Kidney epithelial cell (primary cell): ENCODE data around the gene DOC2B. TPM values are rescaled to one million over a fixed set of nuclear protein-coding genes. Genes with fewer than 3 reads are reported as not detected.
A peak's percentile ranks its signal among the peaks of the same experiment; 100 is the strongest.
"Not testable (repeated sequence)": the region's sequence is repeated elsewhere in the genome, so short reads cannot be mapped to it uniquely, and the experiment has no call there.

Experiments
- DNase-seq: peaks from one replicate; pipeline ENCODE4 v3.0.0-alpha.2; 2010; ENCODE audit warnings: low read depth
- H3K27me3 ChIP-seq: 2 replicates; pipeline ENCODE4 v1.6.0; 2011; ENCODE audit warnings: low read length; ENCODE audit not compliant: control insufficient read depth, insufficient read depth
- H3K36me3 ChIP-seq: 2 replicates; pipeline ENCODE4 v1.5.1; 2011; ENCODE audit warnings: low read length; ENCODE audit not compliant: control insufficient read depth, insufficient read depth
- H3K4me3 ChIP-seq: 2 replicates; pipeline ENCODE4 v1.5.1; 2011; ENCODE audit warnings: low read depth, mild to moderate bottlenecking, control low read depth, low read length
- total RNA-seq: library from RNA; depleted of rRNA; stranded (reverse); fragments of >200 nt; gene quantifications from 2 replicates; pipeline ENCODE4 v1.2.3, GENCODE V29; 2015
- TF ChIP-seq, protein P1 (sequence below): IDR thresholded peaks from 2 replicates; pipeline ENCODE4 v1.5.1; 2011; ENCODE audit warnings: mild to moderate bottlenecking, moderate library complexity, low read length, control low read depth, inconsistent platforms; ENCODE audit not compliant: insufficient read depth, poor library complexity, severe bottlenecking

DOC2B gene
- total RNA-seq, 1 donor from 2014 or later: 38.1 TPM

DNA sequence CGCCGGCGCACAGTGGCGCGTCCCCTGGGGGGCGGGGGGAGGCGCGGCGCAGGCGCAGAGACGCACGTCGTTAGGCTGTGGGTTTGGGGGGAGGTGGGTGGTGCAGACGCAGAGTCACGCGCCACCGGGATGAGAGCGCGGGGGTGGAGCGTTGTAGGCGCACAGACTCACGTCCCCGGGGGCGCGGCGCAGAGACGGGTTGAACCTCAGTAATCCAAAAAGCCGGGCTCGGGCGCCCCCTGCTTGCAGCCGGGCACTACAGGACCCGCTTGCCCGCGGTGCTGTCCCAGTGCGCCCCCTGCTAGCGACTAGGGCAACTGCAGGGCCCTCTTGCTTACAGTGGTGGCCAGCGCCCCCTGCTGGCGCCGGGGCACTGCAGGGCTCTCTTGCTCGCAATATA lies 47.5 kb downstream of the DOC2B start:
- not testable (repeated sequence) for DNase-seq, H3K27me3 ChIP-seq, H3K4me3 ChIP-seq

DNA sequence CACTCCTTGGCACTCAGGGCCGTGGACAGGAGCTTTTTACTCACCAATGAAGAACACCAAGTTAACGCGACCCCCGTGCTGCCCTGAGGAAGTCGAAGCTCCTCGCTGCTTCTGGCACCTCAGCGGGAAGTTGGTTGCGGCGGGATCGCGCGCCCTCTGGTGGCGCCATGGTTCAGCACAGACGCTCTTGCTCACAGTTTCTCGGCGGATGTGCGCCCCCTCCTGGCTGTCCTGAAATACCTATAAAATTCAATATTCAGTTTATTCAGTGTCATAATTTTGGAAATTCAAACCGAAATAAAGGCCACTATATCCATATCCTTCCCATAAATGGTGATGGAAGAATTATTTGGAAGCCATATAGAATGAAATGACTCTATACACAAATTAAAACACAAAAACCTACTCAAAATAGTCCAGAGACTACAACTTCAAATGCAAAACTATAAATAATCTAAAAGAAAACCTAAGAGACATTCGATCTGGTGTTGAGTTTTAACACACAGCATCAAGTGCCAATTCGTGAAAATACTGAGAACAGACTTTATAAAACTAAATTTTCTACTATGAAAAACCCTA lies 63.0 kb downstream of the DOC2B start:
- TF ChIP-seq, protein P1, sequence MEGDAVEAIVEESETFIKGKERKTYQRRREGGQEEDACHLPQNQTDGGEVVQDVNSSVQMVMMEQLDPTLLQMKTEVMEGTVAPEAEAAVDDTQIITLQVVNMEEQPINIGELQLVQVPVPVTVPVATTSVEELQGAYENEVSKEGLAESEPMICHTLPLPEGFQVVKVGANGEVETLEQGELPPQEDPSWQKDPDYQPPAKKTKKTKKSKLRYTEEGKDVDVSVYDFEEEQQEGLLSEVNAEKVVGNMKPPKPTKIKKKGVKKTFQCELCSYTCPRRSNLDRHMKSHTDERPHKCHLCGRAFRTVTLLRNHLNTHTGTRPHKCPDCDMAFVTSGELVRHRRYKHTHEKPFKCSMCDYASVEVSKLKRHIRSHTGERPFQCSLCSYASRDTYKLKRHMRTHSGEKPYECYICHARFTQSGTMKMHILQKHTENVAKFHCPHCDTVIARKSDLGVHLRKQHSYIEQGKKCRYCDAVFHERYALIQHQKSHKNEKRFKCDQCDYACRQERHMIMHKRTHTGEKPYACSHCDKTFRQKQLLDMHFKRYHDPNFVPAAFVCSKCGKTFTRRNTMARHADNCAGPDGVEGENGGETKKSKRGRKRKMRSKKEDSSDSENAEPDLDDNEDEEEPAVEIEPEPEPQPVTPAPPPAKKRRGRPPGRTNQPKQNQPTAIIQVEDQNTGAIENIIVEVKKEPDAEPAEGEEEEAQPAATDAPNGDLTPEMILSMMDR: peak; percentile 70
- H3K4me3 ChIP-seq, H3K36me3 ChIP-seq, DNase-seq, H3K27me3 ChIP-seq: not testable (repeated sequence)

More for the DNA sequence above, 47.5 kb downstream of the DOC2B start:
- not testable (repeated sequence) for H3K36me3 ChIP-seq

DNA sequence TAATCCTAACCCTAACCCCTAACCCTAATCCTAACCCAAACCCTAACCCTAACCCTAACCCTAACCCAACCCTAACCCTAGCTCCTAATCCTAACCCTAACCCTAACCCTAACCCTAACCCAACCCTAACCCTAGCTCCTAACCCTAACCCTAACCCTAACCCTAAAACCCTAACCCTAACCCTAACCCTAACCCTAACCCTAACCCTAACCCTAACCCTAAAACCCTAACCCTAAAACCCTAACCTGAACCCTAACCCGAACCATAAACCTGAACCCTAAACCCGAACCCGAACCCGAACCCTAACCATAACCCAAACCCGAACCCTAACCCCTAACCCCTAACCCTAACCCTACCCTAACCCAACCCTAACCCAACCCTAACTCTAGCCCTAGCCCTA lies 68.3 kb downstream of the DOC2B start:
- H3K4me3 ChIP-seq, H3K36me3 ChIP-seq, DNase-seq, H3K27me3 ChIP-seq: not testable (repeated sequence)

Other genes starting within 250 kb of the DOC2B start
- gene SCGB1C2, start 44.1 kb downstream of the DOC2B start, total RNA-seq: not detected in 2 replicates
- gene RPH3AL, start 171.2 kb upstream of the DOC2B start, total RNA-seq: 15.1 and 22.4 TPM in 2 replicates